Measurements from ENCODE around the gene TMEM128.

The TMEM128 gene

DNA sequence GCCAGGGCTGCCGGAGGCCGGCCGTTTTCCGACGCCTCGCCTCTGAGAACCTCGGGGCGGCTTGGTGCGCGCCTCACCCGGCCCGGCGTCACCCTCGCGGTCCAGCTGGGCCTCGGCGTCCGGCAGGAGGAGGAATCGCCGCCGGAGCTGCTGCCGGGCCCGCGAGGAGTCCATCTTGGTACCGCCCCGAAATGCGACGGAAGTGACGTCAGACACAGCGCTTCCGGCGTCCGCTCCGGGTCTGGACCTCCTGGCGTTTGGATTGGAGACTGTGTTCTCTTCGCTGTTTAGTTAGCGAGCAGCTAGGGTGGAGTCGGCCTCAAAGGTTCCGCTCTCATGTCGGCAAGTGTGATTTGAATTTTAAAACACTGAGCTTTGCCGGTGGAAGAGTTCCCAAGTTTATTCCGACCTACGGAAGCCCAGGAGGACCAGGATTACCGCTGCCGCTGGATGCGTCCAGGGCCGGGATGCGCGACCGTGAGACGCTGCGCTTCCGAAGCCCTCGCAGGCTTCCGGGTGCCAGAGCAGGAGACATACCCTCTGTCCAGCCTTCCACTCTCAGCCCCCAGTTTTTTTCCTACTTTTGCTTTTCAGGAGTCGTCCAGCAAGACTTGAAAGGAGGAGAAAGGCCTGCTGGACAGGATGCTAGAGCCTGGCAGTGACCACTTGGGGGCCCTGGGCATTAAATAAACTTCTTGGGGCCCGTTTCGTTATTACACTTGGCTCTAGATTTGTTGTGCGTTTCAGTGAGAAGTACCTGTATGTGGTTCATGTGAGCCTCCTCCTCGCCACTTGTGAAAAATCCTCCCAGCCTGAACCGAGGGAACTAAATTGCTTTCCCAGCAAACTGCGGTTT lies at the start of gene TMEM128:
TSS of gene TMEM128 (minus strand) at position 195 of the 856 bp plus-strand sequence. CDS start at position 174, 21 bp downstream.
- in situ Hi-C loops (cut with MboI; ENCODE audit: low sequenced_read_pairs), result no loop called here

GRCh38 chr4:4296283-4296846 lies 48.3 kb upstream of the TMEM128 start:
- in situ Hi-C loops (cut with MboI; ENCODE audit: low sequenced_read_pairs), result no loop called here

DNA sequence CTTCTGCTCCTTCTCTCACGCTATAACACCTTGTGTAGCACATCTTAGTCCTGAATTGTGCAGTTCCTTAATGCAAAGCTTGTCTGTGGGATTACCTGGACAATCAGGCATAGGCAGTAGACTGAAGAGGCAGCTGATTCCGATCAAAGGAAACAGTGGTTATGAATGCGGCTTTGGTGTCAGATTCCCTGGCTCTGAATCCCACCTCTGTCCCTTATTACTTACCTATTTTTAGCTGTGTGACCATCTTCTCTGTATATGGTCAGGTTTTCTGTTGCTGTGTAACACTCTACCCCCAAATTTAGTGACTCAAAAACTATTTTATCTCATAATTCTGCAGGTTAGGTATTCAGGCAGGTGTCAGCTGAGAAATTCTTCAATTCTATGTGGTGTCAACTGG lies 45.3 kb upstream of the TMEM128 start:
- in situ Hi-C loops (cut with MboI; ENCODE audit: low sequenced_read_pairs), result no loop called here

- in situ Hi-C loops (cut with MboI; ENCODE audit: low sequenced_read_pairs), result no loop called here
Observed at GRCh38 chr4:4289941-4290850, 42.2 kb upstream of the TMEM128 start, which contains the start of the genes LYAR and ZBTB49. Gene LYAR (minus strand): TSS chr4:4290154. CDS start chr4:4283742, 6,412 bp downstream. Gene ZBTB49 (plus strand): TSS chr4:4290251. CDS start chr4:4299946, 9,695 bp downstream.

DNA sequence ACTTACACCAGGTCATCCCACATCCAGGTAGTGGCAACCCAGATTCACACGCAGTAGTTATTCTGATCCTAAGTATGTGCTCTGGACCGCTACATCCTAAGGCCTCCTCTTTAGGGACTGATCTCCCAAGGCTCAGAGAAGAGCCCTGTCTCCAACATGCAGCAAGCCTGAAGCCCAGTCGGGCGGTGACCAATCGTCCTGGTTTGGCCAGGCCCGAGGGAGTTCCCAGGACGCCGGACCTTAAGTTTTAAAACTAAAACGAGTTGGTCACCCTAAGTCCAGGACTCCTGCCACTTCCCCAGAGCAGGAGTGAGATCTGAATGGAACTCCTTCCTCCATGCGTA lies 41.5 kb upstream of the TMEM128 start:
- in situ Hi-C loops (cut with MboI; ENCODE audit: low sequenced_read_pairs), result no loop called here

DNA sequence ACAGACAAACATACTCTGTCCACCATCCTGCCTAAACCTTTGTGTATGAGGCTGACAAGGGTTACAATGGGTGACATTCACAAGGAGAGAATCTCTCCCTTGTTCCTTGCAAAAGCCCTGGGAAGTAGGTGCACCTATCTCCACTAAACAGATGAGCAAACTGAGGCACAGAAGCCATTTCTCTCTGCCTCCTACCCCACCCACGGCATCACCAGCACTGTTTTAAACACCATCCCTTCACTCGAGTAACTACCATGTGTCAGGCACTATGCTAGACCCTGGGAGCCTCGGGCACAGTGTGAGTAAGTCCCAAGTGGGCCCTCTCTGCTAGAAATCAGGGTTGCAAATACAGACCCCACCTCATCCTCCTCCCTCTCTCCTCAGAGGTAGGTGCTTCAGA lies 41.0 kb upstream of the TMEM128 start:
- in situ Hi-C loops (cut with MboI; ENCODE audit: low sequenced_read_pairs), result no loop called here

DNA sequence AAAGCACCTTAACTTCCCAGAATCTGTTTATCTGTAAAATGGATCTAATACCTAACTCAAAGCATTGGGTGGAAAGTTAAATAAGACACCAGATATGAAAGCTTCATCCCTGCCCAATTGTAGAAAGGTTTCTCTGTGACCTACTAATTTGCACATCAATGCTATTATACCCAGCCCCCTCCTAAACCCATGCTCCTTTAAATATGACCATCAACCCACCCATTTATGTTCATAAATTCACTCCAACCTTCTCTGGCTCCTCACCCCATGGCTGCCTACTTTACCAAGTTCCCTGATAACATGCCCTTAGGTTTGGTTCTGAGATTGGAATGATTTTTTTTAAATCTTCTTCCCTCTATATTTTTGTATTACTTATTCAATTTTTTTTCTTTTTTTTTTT lies 40.1 kb upstream of the TMEM128 start:
- in situ Hi-C loops (cut with MboI; ENCODE audit: low sequenced_read_pairs), result no loop called here

DNA sequence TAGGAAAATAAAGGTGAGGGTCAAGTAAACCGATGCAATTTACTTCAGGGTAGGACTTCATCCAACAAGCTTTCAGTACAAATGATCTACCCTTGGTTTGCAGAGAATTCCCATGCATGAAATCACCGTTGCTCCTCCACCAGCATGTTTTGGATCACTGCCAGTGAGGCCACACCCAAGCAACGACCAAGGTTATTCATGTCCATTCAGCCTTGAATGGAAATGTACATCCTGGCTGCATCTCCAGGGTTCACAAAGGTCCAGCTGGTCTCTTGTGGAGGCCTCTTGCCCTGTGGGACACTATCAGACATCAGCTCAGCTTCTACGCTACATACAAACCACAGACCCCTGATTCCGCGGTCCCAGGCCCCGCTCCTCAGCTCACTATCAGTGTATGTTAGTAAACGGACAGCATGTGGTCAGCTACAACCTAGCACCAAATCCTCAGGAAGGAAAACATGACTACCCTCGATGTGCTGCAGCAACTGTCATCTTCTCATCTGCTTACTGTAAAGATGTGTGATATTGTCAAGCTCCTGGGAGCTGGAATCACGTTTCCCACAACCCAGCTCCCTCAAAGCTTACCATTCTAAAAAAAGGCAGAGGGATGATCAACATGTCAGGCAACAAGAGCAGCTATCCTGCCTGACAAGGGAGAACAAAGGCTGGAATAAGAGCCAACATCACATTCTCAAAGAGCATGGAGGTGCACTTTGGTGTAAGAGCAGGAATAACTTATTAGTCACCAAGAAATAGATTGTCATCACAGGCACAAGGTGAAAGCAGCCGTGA lies 37.0 kb upstream of the TMEM128 start:
- in situ Hi-C loops (cut with MboI; ENCODE audit: low sequenced_read_pairs), result no loop called here

DNA sequence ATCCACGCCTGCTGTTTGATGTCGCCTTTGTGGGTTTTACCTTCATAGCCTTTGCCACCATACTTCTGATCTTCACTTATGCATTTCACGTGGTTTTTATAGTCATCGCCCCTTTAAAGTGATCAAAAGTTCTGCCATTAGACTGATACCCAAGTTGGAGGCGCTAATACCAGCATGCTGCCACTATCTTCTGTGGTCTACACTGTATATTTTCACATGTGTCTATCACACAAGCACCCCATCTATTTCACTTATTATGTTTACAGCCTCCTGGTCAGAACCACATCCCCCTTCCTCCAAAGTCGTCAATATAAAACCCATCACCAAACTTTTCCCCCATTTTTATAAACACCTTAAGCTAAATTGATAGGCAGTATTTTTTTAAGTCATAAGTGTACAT lies 33.8 kb upstream of the TMEM128 start:
- in situ Hi-C loops (cut with MboI; ENCODE audit: low sequenced_read_pairs), result no loop called here

GRCh38 chr4:4277531-4277930 lies 29.5 kb upstream of the TMEM128 start:
- in situ Hi-C loops (cut with MboI; ENCODE audit: low sequenced_read_pairs), result no loop called here

- in situ Hi-C loops (cut with MboI; ENCODE audit: low sequenced_read_pairs), result no loop called here
Observed at GRCh38 chr4:4274226-4274625, 26.2 kb upstream of the TMEM128 start.

DNA sequence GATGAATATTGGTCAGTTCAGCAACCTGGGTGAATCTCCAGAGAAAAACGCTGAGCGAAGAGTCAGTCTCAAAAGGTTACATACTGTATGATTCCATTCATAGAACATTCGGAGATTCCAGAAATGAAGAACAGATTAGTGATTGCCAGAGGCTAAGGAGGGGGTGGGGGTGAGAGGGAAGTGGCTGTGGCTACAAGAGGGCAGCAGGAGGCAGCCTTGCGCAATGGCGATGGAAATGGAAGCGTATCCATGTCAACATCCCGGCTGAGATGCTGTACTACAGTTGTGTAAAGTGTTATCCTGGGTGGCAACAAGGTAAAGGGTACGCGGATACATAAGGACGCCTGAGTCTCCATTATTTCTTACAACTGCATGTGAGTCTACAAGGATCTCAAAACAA lies 23.9 kb upstream of the TMEM128 start:
- in situ Hi-C loops (cut with MboI; ENCODE audit: low sequenced_read_pairs), result no loop called here

GRCh38 chr4:4270529-4270928 lies 22.5 kb upstream of the TMEM128 start:
- in situ Hi-C loops (cut with MboI; ENCODE audit: low sequenced_read_pairs), result no loop called here

GRCh38 chr4:4269856-4270255 lies 21.8 kb upstream of the TMEM128 start:
- in situ Hi-C loops (cut with MboI; ENCODE audit: low sequenced_read_pairs), result loop anchor here (10.0 kb wide), 1 partner anchor 65 kb away; no protein-coding TSS in a partner anchor

DNA sequence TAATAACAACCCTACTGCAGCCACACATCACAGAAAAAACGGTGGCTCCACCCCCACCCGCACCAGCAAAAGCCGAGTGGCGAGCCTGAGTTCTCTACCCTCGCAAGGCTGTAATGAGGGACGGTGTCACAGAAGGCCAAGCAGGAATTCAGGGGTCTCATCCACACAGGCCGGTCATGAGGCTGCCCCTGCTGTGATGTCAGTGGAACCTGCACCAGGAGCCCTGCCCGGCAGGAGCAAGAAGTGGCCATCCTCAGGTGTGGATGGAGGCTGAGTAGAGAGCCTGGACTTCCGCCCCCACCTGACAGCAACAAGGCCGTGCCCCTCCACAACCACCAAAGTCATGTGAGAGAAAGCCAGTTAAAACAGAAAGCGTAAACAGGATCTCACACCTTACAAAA lies 21.3 kb upstream of the TMEM128 start:
- in situ Hi-C loops (cut with MboI; ENCODE audit: low sequenced_read_pairs), result loop anchor here (10.0 kb wide), 1 partner anchor 65 kb away; no protein-coding TSS in a partner anchor

DNA sequence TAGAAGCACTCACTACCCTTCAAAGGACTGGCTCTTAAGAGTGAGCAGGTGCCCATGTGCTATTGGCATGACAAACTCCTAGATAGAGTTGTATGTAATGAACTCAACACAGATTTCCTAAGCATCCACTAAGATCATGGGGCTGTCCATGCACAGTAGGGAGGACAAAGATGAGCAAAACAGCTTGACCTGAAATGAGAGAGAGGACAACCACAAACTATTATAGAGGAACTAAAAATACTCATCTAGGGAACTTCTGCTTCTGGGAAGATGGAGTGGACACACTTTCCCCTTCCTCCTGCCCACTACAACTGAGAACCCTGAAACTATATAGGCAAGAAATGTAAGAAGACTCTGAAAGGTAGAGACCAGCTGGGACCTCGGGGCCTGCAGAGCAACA lies 20.8 kb upstream of the TMEM128 start:
- in situ Hi-C loops (cut with MboI; ENCODE audit: low sequenced_read_pairs), result loop anchor here (10.0 kb wide), 1 partner anchor 66 kb away; no protein-coding TSS in a partner anchor

DNA sequence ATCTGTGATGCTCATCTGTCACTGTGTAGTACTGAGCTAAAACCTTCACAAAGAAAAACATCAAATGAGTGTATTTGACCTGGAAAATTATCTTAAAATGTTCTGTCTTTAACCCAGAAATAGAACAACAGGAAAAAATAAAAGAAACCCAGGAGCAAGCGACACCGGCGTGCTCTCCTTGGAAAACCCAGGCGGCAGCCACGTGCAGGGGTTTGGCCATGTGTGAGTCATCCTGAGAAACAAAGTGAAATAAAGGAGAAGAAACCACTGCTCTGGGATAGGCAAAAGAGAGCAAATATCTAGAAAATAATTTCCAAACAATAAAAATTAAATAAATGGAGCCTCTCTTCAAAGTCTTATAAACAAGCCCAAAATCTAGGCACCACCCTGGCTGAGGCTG lies 20.0 kb upstream of the TMEM128 start:
- in situ Hi-C loops (cut with MboI; ENCODE audit: low sequenced_read_pairs), result loop anchor here (10.0 kb wide), 1 partner anchor 67 kb away; no protein-coding TSS in a partner anchor

GRCh38 chr4:4260185-4260751 lies 12.2 kb upstream of the TMEM128 start:
- in situ Hi-C loops (cut with MboI; ENCODE audit: low sequenced_read_pairs), result loop anchor here (10.0 kb wide), 1 partner anchor 75 kb away; no protein-coding TSS in a partner anchor

- in situ Hi-C loops (cut with MboI; ENCODE audit: low sequenced_read_pairs), result loop anchor here (10.0 kb wide), 1 partner anchor 75 kb away; no protein-coding TSS in a partner anchor
Observed at GRCh38 chr4:4259484-4260100, 11.6 kb upstream of the TMEM128 start.
